NCI-H82 treated with DMSO at 0.1 percent for 48 hours (cell line): ENCODE data around the gene SLC25A42.
"Not testable (repeated sequence)": the region's sequence is repeated elsewhere in the genome, so short reads cannot be mapped to it uniquely, and the experiment has no call there.

Source experiments
- DNase-seq: peaks from one replicate; lab custom pipeline; 2025; ENCODE audit not compliant: unreplicated experiment; lab: John Stamatoyannopoulos, UW

The SLC25A42 gene

DNA sequence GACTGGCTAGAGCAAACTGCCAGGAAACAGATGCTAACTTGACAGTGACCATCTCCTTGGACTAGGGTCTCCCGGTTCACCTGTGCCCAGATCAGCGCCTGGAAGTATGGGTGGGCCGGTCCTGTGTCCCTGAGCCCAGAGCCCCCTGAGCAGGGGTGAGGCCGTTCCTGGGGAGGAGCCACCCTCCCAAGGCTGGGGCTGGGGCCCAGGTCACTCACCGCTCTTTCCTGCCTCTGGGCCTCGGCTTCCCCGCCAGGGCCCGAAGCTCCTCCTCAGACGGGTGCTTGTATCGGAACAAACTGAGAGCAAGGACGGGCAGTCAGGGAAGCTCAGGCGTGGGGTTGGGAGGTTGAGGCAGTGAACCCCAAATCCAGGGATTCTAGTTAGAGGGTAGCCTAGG lies 69.1 kb downstream of the SLC25A42 start:
- no peak for DNase-seq

DNA sequence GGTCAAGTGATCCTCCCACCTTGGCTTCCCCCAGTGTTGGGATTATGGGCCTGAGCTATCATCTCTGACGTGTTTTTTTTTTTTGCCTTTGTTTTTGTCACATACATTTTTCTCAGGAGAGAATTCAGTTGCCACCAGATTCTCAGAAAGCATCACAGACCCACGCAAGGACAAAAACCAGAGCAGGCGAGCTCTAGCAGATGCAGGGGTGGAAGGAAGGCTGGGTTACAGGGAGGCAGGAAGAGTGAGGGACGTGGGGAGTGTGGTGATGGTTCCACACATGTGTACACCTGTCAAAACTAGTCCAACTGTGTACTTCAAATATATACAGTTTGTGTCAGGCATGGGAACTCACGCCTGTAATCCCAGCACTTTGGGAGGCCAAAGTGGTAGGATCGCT lies 70.2 kb downstream of the SLC25A42 start:
- no peak for DNase-seq

DNA sequence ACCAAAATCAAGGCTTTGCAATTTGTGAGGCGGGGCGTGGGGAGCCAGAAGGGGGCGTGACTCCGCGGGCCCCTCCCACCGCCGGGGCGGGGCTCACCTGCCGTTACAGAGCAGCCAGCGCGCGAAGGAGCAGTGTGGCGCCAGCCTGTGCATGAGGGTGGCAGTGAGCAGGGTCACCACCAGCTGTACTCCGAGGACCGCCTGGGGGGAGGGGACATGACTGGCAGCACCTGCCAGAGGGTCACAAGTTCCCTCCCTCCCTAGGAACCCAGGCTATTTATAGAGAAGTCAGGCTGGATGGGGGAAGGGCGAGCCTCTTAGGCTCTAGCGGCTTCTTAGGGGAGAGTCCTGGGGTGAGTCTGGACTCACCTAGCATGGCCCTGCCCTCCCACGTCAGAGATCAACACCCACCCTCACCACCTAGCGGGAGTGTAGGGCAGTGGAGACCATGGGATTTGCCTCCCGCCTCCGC lies 70.9 kb downstream of the SLC25A42 start:
- DNase-seq, result peak; percentile 3

DNA sequence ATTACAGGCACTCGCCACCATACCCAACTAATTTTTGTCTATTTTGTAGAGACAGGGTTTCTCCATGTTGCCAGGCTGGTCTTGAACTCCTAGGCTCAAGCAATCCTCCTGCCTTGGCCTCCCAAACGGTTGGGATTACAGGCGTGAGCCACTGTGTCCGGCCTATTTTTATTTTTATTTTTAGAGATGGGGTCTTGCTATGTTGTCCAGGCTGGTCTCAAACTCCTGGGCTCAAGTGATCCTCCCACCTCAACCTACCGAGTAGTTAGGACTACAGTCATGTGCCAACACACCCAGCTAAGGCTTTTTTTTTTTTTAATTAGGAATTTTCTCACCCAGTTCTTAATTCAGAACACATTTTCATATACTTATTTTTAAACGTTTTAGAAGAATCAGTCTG lies 71.9 kb downstream of the SLC25A42 start:
- not testable (repeated sequence) for DNase-seq

DNA sequence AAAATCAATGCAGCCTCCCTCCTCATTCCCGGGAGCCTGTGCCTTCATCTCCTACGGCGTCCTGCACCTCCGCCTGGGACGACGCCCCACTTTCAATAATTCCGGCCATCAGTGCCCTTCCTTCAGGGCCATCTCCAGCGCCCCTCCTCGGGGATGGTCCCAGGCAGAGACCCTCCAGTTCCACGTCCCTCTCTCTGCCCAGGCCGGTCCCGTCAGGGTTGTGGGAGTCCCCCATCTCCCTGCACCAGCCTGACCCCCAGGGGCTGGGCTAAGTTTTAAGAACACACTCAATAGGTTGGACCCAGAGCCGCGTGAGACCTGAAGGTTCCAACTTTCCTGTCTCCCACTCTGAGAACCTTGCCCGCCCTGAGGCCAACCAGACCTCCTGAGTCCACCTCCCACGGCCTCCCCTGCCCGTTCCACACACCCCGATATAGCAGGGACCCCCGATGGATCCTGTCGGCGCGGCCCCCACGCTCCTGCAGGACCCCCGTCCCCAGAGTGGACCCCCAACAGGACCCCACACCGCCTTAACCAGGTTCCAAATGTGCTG lies 73.8 kb downstream of the SLC25A42 start:
- DNase-seq, result no peak

DNA sequence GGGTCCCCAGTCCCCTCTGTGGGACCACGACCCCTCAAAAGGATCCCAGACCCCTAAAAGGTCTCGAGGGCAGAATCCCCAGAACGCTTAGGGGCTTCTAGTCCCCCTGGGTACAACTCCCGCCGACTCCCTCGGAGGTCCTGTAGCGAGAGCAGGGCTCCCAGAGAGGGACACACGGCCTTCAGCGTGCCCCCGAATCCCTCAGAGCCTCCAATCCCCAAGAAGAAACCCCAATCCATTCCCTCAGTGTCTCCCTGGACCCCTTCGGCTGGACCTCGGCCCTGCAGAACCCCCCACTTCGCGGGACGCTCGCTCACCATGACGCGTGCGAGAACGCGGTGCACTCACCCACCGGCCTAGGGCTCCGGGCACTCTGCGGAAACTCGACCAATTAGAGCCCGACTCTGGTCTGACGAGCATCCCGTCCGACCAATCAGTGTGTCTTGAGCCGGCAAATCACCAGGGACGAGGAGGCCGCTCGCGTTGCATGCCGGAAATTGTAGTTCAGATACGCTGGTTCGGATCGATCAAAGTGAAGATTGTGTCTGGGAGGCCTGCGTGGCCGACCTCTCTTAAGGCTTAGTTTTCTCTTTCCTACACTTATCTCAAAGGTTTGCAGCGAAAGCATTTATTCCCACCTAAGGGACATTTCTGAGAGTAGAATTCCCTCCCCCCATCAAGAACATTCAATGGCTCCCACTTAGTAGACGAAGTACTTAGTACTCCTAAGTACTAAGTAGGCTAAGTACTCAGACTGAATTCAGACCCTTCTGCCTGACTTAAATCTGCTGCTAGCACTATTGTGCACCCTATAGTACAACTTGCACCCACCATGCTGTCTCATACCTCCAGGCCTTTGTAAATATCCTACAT lies 74.6 kb downstream of the SLC25A42 start, which contains the start of gene TMEM161A:
TMEM161A (minus strand) TSS at position 370 of the 873 bp plus-strand sequence; CDS start at position 320, 50 bp downstream.
- peak; percentile 98 for DNase-seq

DNA sequence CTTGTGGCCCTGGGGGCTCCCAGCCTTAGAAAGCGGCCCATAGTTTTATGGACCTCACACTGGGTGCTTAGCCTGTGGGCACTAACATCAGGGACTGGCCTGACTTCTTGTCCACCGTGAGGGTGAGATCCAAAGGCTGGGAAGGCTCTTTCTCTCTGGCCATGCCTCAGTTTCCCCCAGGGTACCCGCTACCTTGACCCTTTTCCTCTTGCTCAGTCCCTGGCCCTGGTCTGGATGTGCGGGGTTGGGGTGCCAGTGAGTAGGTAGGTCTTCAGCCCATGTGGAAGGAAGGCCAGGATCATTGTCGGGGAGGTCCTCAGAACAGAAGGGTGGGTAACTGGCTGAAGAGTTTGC lies 76.1 kb downstream of the SLC25A42 start:
- no peak for DNase-seq

DNA sequence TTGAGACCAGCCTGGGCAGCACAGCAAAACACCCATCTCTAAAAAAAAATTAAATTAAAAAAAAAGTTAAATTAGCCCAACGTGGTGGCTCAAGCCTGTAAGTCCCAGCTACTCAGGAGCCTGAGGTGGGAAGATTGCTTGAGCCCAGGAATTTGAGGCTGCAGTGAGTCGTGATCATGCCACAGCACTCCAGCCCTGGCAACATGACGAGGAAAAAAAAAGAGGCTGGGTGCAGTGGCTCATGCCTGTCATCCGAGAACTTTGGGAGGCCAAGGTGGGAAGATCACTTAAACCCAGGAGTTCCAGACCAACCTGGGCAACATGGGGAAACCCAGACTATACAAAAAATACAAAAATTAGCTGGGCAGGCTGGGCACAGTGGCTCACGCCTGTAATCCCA lies 76.7 kb downstream of the SLC25A42 start:
- DNase-seq, result no peak

DNA sequence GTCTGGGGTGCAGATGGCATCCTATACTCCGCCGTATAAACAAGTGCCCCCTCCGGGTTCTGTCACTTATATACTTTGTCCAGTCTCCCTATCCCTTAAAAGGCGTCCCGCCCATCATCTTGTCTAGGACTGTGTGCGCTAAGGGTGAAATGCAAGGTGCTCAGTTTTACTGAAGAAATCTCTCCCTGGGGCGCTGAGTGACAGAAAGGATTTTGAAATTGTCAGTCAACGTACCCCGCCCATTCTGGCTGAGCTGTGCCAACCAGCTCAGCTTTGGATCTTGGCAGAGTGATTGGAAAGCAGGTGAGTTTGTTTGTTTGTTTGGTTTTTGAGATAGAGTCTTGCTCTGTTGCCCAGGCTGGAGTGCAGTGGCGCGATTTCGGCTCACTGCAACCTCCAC lies 78.6 kb downstream of the SLC25A42 start:
- no peak for DNase-seq

DNA sequence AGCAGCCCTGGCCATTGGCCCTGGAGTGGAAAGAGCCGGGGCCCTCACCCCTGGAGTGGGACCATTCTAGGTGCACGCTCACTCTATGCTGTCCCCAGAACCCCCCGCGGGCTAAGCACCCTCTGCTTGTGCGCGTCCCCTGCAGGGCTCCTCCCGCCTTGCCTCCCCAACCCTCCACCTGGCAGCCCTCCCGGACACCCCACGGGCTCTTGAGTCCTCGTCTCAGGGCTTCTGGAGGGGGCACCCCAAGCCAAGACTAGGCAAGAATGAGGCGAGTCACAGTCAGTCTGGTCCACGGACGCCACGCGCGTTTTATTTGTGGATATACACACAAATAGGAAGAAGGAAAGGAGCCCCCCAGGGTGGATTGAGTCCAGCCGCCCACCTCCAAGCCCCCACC lies 81.5 kb downstream of the SLC25A42 start:
- DNase-seq, result no peak

DNA sequence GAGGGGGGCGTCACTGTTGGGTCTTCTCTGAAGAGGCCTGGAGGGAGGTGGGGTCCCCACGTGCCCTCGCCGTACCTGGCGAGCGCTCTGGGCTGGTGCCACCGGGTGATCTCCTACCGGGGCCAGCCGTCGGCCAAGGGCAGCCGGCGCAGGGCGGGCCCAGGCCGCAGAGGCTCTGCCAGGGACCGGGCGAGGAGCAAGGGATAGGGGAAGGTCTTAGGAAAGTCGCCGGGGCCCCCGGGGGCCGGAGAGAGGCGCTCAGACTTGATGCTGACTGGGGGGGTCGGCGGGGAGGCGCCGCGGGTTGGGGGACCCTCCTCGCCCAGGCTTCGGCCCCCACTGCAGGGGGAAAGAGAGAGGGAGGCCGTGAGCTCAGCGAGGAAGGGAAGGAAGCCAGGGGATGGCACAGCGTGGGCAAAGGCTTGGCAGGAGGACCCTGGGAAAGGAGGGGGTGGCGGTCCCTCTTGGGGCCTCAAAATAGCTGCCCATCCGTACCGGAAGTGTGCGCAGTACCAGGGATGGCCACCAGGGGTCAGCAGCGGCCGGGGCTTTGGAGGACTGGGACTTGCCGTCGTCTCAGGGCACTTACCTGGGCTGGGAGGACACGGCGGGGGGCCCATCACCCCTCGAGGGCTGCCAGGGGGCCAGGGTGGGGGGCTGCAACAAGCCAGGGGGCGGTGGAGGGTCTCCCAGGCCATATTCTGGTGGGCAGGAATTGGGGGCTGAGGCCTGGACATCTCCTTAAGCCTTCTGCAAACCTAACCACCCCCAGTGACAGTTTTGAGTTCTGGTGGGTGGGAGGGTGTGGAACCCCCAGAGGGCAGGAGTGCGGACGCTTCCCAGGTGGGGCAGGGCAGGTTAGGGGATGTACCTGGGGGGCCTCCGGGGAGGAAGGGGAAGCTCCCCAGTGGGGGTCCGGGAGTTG lies 82.2 kb downstream of the SLC25A42 start:
- DNase-seq, result peak; percentile 21

DNA sequence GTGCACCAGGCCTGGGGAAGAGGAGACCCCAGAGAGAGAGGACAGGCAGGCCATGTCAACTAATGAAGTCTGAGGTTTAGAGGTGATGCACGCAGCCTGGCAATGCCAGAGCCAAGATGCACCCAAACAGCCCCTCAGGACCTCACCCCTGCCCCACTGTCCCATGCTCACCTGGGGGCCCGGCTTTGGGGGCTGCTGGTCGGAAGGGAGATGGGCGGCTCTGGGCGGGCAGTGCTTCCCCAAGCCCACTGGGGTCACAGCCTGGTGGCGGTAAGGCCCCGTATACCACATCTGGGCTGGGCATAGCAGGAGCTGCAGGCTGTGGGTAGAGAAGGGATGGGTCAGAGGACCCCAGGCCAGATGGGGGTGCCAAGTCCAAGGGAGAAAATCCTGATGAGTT lies 83.1 kb downstream of the SLC25A42 start:
- DNase-seq, result no peak

DNA sequence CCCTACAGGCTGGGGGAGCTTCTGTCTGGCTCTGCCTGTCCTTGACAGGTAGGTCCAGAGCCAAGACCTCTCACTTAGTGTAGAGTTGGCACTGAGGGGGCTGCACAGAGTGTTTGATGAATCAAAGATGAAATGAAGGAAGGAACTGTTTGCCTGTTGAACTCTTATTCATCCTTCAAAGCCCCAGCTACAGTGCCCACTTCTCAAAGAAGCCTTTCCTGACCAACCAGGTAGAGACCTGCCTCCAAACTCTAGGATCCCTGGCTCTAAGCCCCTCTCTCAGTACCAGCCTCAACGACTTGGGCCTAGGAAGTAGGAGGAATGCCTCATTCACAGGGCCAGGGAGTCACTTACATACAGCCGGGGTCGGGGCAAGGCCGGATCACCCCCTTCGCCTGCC lies 83.5 kb downstream of the SLC25A42 start:
- no peak for DNase-seq

DNA sequence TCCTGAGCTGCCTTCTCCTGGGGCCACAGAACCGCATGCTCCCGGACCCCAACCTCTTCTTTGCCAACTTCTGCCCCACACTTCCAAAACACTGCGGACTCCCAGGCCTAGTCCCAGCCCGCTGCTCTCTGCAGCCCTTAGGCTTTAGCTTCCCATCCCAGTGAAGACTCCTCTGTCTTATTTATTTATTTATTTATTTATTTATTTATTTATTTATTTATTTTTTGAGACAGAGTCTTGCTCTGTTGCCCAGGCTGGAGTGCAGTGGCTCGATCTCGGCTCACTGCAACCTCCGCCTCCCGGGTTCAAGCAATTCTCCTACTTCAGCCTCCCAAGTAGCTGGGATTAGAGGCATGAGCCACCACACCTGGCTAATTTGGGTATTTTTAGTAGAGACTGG lies 84.7 kb downstream of the SLC25A42 start:
- DNase-seq, result not testable (repeated sequence)

DNA sequence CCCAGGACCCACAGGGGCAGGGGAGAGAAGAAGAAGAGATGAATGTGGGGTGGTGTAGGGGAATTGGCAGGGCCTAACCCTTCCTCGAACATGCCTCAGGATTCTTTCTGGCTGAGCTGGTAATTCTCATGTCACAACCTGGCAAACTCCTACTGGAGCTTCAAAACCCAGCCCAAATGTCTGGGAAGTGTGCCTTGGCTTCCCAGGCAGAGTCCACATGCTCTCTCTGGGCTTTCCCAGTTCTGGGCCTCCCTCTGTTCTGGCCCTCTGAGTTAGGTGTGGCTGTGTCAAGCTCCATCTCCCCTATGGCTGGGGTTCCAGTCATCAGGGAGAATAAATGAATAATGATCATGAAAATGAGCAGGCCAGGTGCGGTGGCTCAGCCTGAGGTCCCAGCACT lies 85.6 kb downstream of the SLC25A42 start:
- no peak for DNase-seq

DNA sequence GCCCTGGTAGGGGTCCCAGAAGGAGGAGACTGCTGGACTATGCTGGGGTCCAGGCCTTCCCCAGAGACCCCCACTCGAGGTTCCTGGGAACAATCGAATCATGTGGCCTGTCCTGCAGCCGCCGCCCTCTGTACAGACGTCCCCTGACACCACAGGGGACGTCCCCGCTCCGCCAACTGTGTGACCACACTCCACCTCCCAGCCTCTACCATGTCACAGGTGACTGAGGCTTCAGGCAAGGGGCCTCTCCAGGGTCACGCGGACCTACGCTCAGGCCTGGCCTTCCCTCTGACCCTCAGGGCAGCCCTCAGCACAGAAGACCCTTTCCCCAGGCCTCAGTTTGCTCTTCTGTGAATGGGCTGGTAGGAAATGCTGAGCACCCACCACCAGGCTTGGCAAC lies 87.6 kb downstream of the SLC25A42 start:
- DNase-seq, result no peak

DNA sequence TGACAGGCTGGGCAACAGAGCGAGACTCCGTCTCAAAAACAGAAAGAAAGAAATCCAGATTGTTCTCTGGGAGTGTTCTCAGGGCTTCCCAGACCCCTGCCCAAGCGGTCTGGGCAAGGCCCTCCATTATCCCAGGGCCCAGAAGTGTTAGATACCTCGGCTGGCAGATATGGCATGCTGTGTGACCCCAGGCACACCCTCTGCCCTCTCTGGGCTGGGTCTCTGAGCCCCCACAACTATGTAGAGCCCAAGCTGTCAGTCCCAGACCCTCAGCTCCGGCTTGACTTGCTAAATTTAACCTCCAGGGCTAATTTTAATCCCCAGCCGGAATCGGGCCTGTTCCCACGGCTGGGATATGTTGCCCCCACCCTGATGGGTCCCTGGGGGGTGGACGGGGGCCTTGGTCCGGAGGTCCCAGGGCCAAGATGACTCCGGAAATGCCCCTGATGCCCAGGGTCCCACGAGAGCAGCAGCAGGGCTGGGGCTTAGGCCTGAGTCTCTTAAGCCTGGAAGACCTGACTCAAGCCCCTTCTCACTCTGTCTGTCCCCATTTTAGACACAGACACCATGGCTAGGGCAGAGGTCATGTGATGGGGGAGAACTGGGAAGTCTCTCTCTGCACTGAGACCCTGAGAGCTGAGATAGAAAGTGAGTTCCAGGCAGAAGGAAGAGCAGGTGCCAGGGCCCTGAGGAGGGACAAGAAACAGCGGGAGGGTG lies 89.0 kb downstream of the SLC25A42 start:
- DNase-seq, result no peak

DNA sequence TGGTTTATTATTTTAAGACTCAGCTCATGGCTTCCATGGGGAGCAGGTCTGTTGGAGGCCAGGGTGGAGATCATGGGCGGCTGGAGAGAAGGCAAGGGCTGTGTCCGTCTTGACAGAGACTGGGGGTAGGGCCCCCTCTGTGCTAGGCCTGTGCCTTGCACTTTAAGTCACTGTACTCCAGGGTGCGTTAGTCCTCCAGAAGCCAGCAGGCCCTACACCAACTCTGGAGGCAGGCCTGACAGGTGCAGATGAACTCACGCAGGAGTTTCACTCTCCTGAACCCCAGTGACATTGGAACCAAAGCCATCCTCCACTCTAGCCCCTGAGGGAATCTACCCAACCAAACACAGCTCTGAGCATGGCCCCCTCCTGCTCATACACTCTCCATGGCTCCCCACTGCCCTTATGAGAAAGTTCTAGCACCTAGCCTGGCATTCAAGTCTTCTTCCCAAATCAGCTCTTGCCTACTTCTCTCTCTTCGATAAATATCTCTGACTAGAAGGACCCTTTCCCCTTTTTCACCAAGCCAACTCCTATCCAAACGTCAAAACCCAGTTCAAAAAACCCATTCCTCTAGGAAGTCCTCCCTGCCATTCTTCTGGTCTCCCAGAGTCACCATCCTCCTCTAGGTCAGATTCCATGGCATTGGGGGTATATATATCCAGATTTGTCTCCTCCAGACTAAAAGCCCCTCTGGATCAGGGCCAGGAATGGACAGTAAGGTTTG lies 91.1 kb downstream of the SLC25A42 start:
- DNase-seq, result no peak

DNA sequence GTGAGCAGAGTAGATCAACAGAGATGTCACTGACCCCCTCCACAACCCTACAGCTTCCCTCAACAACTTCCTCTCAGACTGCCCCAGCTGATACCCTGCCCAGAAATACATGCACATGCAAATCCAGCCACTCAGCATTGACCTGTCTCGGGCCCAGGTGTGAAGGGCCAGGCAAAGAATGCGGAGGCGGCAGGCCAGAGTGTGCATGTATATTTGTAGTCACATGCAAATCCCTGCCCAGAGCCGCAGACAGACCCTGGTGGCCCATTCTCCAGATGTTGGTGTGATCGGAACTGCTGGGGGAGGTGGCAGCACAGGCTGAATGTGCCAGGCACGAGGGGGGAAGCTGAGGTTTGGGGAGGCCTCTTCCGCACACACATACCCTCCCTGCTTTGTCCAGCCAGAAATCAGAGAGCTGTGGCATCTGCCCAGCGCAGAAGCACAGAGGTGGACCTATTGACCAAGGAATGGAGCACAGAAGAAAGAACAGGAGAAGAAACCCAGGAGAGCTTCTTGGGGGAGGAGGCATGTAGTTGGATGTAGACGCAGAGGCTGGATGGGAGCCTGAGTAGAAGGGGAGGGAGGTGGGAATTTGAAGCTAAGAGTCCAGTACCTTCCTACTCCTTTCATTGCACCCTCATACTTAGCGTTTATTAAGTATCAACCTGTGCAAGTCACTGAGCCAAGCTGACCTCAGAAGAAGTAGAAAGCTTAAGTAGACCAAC lies 91.9 kb downstream of the SLC25A42 start:
- no peak for DNase-seq

DNA sequence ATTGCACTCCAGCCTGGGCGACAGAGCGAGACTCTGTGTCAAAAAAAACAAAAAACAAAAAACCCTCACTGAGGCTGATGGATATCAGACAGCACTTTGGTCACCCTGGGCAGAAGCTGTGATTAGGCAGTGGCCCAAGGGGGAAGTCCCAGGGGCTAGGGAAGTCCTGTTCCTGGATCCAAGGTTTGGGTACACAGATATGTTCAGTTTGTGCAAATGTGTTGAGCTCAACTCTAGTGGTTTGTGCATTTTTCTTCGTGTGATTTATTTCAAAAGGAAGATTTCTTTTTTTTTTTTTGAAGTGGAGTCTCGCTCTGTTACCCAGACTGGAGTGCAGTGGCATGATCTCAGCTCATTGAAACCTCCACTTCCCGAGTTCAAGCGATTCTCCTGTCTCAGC lies 94.0 kb downstream of the SLC25A42 start:
- no peak for DNase-seq
